Germinal center (tissue), 1 donor: ENCODE results near the gene ZNF491.
"Not testable (repeated sequence)": the region's sequence is repeated elsewhere in the genome, so short reads cannot be mapped to it uniquely, and the experiment has no call there.

Experiments used
- DNase-seq: peaks from one replicate; pipeline ENCODE4 v3.0.0; 2012; ENCODE audit warnings: mixed read lengths, low spot score

ZNF491 gene

DNA sequence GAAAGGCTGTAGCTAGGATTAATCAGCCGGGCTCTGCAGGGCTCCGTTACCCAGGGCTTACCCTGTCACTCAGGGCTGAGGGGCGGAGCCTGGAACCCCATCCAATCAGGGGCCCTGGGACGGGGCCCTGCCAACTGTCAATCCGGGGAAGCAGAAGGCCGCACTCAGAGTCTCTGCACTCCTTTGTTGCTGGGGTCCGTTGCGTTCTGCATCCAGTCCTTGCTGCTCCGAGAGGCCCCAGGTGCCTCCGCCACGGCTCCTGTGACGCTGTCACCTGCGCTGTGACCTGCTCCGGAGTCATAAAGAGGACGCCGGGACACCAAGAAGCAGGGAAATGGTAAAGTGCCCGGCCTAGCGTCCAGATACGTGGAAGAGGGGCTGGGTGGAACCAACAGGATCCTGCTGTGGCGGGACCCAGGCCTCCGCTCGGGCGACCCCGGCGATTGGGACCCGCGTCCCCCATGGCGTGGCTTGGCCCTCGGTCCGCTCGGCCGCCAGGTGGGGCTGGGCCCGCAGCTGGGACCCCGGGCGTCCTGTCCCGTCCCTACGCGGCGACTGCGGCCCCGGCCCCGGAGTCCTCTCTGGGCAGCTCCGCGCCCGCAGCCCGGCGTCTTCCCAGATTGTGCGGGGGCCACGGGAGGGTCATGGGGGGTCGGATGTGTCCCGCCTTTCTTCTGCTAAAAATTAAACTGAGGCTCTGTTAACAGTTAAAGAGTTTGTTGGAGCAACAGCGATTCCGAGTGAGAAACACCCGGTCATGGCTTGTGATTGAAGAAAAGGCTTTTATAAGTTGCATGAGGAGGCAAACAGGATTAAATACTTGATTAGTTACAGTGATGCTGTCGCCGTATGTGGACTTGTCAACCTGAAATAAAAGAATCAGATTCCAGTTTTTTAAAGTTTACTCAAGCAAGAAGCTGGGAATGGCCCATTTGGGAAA is at the start of gene ZNF491:
Gene ZNF491, plus strand, starts transcription at position 133 of the 940 bp plus-strand sequence. CDS start 7,431 bp downstream, outside the sequence.
- DNase-seq, result peak; percentile 98

DNA sequence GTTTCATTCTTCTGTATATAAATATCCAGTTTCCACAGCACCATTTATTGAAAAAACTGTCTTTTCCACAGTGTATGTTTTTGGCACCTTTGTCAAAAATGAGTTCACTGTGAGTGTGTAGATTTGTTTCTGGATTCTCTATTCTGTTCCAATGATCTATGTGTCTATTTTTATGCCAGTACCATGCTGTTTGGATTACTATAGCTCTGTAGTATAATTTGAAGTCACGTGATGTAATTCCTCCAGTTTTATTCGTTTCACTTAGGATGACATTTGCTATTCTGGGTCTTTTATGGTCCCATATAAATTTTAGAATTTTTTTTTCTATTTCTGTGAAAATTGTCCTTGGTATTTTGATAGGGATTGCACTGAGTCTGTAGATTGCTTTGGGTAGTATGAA is 48.6 kb upstream of the ZNF491 start:
- DNase-seq, result no peak

DNA sequence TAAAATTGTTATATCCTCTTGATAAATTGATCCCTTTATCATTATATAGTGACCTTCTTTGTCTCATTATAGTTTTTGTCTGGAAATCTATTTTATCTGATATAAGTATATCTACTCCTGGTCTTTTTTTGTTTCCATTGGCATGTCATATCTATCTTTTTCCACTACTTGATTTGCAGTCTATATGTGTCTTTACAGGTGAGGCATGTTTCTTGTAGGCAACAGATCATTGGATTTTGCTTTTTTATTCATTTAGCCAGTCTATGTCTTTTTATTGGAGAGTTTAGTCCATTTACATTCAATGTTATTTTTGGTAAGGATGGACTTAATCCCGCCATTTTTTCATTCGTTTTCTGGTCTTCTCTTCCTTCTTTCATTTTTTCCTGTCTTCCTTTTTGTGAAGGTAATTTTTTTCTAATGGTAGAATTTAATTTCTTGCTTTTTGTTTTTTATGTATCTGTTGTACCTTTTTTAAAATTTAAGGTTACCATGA is 46.0 kb upstream of the ZNF491 start:
- DNase-seq, result no peak

DNA sequence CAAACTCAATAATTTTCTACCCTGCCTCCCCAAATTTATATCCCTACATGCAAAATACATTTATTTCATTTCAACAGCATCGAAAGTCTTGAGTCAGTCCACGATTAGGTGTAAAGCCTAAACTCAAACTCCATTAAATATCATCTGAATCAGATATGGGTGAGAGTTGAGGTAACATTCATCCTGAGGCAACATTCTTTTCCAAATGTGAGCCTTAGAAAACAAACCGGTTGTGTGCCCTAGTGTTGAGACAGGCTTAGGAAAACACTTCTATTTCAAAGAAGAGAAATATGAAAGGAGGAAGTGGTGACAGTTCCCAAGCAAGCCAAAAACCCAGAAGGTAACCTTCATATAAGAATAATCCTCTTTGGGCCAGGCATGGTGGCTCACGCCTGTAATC is 43.7 kb upstream of the ZNF491 start:
- no peak for DNase-seq

DNA sequence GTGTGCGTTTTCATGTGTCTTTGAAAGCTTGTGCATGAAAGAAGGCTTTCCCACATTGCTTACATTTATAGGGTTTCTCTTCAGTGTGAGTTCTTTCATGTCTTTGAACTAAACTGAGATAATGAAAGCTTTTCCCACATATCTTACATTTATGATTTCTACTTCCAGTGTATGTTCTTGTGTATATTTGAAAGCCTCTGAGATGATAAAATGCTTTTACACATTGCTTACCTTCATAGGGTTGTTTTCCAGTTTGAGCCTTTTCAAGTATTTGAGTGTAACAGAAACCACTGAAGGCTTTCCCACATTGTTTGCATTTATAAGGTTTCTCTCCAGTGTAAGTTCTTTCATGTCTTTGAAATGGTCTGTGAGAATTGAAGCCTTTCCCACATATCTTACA is 41.4 kb upstream of the ZNF491 start:
- no peak for DNase-seq

DNA sequence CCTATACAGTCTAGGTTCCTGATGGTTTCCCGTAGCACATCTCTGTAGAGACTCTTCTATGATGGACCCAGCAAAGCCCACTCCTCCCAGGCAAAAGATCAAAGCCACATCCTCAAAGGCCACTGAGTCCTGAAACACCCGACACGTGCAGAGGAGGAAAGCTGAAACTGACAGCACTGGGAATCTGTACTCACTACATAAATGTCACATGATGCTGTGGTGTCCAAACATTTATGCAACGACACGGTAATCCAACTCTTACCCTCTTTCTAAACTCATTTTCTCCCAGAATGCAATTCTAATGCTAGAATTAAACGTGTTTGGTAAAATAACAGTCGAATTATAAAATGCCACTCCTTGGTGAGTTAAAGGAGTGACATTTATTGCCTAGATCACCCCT is 38.5 kb upstream of the ZNF491 start:
- no peak for DNase-seq

DNA sequence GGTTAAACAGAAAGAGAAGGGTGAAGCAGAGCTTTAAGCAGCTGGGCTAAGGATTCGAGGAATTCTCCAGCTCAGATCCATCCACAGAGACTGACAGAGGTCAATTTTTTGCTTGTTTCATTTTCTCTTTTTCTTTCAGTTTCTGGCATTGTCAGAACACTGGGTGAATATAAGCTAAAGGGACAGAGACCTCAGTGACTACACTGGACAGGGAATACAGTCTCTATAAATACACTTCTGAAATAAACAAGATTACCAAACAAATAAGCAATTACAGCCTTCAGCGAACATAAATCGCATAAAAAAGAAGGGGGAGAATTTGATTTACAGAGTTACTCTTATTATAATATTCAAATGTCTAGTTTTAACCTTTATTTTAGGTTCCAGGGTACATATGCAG is 35.2 kb upstream of the ZNF491 start:
- DNase-seq, result no peak

DNA sequence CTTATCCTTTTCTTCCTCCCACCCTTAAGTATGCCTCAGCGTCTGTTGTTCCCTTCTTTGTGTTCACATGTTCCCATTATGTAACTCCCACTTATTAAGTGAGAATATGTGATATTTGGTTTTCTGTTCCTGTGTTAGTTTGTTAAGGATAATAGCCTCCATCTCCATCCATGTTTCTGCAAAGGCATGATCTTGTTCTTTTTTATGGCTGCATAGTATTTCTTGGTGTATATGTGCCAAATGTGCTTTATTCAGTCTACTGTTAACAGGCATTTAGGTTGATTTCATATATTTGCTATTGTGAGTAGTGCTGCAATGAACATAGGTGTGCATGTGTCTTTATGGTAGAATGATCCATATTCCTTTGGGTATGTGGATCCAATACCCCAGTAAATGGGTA is 34.7 kb upstream of the ZNF491 start:
- DNase-seq, result no peak

DNA sequence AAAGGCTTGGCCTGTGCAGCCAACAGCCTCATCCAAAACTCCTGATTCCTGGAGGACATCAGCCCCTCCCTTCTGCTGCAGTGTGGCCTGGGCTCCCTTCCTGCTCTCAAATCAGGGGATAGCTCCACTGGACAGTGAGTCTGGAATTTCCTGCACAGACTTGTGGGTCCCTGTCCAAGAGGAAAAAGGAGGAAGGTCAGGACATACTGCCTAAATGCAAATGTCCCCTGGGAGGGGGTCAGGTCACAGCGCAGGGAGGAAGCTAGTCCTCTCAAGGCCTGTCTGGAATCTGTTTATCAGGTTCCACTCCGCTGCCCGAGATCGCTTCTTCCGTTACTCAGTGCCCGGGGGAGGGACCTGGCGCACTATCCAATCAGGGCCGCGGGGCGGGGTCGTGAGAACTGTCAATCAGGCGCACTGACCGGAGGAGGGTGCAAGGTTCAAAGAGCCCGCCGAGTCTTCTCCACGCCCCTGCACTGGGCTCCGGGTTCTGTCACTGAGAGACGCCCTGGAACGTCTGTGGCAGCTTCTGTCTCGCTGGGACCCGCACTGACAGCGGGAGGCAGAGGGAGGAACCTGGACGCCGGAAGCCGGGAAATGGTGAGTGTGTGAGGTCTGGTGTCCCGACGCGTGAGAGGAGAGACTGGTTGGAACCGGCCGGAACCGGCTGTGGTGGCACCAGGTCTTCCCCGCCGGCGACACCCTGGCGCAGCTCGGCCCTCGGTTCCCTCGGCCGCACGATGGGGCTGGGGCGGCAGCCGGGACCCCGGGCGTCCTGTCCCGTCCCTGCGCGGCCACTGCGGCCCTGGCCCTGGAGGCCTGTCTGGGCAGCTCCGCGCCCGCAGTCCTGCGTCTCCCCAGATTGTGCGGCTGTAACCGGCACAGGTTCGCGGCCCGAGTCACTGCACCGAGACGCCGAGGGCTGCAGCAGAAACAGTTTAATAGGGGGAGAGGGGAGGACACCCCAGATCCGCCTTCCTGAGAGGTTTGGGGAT is 31.4 kb upstream of the ZNF491 start, which contains the start of gene ZNF441:
Gene ZNF441, plus strand, starts transcription at position 404 of the 995 bp plus-strand sequence. Its CDS starts 194 bp downstream, at position 598.
- peak; percentile 93 for DNase-seq

DNA sequence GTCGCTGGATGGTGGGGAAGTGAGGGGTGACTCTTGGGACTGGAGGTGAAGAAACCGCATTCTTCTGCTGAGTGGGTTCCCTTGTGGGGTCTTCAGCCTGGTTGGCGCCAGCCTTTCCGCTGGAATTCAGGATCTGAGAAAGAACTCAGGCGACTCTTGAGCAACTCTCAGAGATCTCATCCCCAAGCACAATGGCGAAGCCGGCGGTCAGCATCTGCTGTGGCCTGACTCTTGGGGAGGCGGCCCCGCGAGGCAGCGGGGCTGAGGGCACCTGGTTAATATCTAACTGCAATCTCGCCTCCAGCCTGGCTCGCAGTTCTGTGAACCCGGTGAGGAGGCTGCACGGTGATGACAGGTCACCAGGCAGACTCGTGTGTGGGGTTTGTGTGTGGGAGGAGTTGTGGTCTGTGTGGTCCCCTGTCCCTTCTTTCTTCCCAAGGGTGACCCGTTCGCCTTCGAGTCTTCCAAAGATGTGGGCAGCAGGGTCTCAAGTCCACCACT is 30.6 kb upstream of the ZNF491 start:
- DNase-seq, result peak; percentile 11

DNA sequence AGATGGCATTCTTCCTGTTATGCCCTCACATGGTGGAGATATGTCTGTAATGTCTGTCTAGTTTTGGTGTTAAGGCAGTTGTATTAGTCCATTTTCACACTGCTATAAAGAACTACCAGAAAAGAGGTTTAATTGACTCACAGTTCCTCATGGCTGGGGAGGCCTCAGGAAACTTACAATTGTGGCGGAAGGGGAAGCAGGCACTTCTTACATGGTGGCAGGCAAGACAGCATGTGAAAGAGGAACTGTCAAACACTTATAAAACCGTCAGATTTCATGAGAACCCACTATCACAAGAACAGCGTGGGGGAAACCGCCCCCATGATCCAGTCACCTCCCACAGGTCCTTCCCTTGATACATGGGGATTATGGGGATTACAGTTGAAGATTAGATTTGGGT is 28.3 kb upstream of the ZNF491 start:
- DNase-seq, result no peak

DNA sequence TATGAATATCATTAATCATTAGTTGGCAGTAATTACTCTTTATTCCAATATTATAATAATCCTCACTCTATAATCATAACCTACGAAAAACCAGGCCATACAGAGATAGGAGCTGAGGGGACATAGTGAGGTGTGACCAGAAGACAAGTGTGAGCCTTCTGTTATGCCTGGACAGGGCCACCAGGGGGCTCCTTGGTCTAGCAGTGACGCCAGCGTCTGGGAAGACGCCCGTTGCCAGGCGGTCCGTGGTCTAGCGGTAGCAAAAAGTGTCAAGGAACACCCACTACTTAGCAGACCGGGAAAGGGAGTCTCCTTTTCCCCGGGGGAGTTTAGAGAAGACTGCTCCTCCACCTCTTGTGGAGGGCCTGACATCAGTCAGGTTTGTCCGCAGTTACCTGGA is 26.8 kb upstream of the ZNF491 start:
- not testable (repeated sequence) for DNase-seq

DNA sequence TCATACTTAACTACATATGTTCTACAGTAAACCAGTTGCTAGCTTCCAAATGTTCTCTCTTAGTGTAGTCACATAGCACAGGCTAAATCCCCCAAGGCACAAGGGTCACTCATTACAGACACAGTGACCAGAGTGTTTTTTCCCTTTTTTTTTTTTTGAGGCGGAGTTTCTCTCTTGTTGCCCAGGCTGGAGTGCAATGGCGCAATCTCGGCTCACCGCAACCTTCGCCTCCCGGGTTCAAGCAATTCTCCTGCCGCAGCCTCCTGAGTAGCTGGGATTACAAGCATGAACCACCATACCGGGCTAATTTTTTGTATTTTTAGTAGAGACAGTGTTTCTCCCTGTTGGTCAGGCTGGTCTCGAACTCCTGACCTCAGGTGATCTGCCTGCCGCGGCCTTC is 21.7 kb upstream of the ZNF491 start:
- not testable (repeated sequence) for DNase-seq

DNA sequence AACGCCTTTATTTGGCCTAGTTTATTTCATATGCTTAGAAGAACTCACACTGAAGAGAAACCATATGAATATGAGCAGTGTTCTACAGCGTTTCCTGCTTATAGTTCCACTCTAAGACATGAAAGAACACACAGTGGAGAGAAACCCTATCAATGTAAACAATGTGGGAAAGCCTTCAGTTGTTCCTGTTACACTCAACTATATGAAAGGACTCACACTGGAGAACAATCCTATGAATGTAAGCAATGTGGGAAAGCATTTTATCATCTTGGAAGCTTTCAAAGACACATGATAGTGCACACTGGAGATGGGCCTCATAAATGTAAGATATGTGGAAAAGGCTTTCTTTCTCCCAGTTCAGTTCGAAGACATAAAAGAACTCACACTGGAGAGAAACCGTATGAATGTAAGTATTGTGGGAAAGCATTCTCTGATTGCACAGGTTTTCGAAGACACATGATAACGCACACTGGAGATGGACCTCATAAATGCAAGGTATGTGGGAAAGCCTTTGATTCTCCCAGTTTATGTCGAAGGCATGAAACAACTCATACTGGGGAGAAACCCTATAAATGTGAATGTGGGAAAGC is 17.8 kb upstream of the ZNF491 start:
- no peak for DNase-seq

DNA sequence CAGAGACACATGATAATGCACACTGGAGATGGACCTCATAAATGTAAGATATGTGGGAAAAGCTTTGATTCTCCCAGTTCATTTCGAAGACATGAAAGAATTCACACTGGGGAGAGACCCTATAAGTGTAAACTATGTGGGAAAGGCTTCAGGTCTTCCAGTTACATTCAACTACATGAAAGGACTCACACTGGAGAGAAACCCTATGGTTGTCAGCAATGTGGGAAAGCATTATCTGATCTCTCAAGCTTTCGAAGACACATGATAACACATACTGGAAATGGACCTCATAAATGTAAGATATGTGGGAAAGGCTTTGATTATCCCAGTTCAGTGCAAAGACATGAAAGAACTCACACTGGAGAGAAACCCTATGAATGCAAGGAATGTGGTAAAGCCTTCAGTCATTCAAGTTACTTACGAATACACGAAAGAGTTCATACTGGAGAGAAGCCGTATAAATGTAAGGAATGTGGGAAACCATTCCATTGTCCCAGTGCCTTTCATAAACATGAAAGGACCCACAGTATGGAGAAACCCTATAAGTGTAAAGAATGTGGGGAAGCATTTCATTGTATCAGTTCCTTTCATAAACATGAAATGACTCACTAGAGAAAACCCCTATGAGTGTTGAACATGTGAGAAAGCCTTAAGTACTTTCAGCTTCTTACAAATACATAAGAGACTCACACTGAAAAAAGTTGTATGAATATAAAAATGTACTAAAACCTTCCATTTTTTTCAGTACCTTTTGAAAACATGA is 16.8 kb upstream of the ZNF491 start:
- DNase-seq, result no peak

DNA sequence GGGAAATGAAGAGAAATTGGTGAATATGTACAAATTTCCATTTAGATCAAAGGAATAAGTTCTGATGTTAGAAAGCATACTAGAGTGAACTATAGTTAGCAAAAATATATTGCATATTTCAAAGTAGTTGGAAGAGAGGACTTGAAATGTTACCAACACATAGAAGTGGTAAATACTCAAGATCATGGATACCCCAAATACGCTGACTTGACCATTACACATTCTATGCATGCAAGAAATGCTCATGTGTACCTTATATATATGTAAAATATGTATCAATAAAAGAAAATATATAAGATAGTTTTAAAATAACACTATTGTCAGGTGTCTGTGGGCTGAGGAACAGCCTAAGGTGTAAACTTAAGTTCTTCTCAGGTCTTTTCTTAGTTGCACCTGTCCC is 14.6 kb upstream of the ZNF491 start:
- DNase-seq, result no peak

DNA sequence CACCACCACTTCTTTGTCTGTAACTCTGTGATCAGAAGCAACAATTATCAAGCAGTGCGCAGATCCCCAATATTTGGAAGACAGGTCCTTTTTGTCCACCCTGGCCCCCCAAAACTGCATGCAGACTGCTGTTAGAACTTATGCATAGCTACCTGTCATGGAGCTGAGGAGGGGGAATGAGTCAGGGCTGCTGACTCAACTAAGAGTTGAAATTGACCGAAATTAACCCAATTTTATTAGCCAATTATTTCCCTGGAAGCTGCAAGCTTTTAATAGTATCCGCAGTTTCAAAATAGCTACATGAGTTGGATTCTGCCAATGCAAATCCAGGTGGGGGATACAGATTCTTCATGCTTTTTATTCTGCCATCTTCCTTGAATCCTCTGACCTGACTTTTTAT is 14.0 kb upstream of the ZNF491 start:
- no peak for DNase-seq

DNA sequence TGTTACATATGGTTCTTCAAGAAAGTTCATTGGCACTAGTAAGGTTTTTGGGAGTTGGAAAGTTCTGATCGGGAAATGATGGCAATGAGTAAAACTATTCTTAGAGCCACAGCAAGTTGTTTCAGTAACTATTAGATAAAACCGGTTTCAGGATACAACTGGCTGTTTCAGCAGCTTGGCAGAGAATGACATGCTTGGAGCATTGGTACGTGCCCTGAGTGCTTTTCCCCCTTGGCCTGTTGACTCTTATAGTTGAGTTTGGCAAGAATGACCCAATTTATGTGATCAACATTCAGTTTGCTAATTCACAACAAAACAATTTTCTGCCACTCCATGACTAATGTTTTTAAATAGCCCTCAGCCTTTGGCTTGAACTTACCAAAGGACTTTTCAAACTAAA is 10.8 kb upstream of the ZNF491 start:
- DNase-seq, result no peak

DNA sequence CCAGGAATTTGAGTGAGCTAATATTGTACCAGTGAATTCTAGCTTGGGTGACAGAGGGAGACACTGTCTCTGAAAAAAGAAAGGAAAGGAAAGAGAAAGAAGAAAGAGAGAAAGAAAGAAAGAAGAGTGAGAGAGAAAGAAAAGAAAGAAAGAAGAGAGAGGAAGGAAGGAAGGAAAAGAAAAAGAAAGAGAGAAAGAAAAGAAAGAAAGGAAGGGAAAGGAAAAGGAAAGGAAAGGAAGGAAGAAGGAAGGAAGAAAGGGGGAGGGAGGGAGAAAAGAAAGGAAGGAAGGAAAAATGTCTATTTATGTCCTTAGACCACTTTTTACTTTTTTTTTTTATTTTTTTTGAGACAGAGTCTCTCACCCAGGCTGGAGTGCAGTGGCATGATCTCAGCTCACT is 5.4 kb upstream of the ZNF491 start:
- DNase-seq, result no peak

DNA sequence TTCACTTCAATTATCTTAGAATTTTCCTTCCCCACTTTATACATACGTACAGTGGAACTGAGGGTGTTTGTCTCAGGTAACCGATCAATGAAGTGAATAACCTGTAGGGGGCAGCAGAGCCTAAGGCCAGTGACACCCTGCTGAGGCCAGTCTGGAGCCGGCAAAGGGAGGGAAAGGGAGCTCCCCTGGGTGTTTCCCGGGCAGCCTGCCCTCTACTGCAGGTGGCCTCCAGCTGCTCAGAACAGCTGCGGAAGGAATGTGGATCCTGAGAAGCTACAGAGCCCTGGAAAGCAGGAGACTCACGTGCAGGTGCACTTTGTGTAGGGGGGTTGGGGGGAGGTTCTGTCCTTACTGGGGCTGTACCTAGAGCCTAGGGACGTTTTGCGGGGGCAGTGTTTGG is 832 bp upstream of the ZNF491 start:
- DNase-seq, result peak; percentile 85
